Liver (tissue), 9 donors: Measurements from ENCODE around the gene KIF21A. TPM values are rescaled to one million over a fixed set of nuclear protein-coding genes. Genes with fewer than 3 reads are reported as not detected.

Experiments
- DNase-seq: peaks from one replicate; pipeline ENCODE4 v3.0.0-alpha.2; 2017; ENCODE audit warnings: low spot score
- H3K27ac ChIP-seq, 2 donors: one replicate each; pipeline ENCODE4 v1.7.0; 2013; ENCODE audit warnings: inconsistent platforms in 2 of 2, low read length in 2 of 2, control low read depth in 1 of 2, low read depth in 1 of 2, mild to moderate bottlenecking in 1 of 2
- H3K27me3 ChIP-seq, 4 donors: one replicate each; pipeline versions ENCODE4 v1.6.1 to v1.7.0; 2013; ENCODE audit warnings: low read length in 3 of 4, inconsistent platforms in 1 of 4, mild to moderate bottlenecking in 1 of 4, moderate library complexity in 1 of 4; ENCODE audit not compliant: control insufficient read depth in 4 of 4, insufficient read depth in 4 of 4
- H3K36me3 ChIP-seq, 4 donors: one replicate each; pipeline versions ENCODE4 v1.6.1 to v1.7.0; 2013; ENCODE audit warnings: low read length in 3 of 4, mild to moderate bottlenecking in 3 of 4, low read depth in 1 of 4, moderate library complexity in 1 of 4; ENCODE audit not compliant: control insufficient read depth in 4 of 4, insufficient read depth in 3 of 4
- H3K4me1 ChIP-seq, 4 donors: one replicate each; pipeline versions ENCODE4 v1.6.1 to v1.7.0; 2013; ENCODE audit warnings: low read length in 3 of 4, mild to moderate bottlenecking in 3 of 4, moderate library complexity in 1 of 4; ENCODE audit not compliant: control insufficient read depth in 4 of 4, insufficient read depth in 4 of 4
- H3K4me3 ChIP-seq, 3 donors: one replicate each; pipeline versions ENCODE4 v1.6.1 to v1.7.0; 2013; ENCODE audit warnings: low read length in 3 of 3, control low read depth in 1 of 3, low read depth in 1 of 3, mild to moderate bottlenecking in 1 of 3
- H3K9ac ChIP-seq, 2 donors: one replicate each; pipeline ENCODE4 v1.7.0; 2013; ENCODE audit warnings: low read length in 2 of 2, mild to moderate bottlenecking in 2 of 2, moderate library complexity in 2 of 2, control low read depth in 1 of 2, low read depth in 1 of 2
- H3K9me3 ChIP-seq, 4 donors: one replicate each; pipeline versions ENCODE4 v1.6.1 to v1.7.0; 2013; ENCODE audit warnings: low read length in 3 of 4; ENCODE audit not compliant: control insufficient read depth in 4 of 4
- ATF3 ChIP-seq: IDR thresholded peaks from 2 replicates; pipeline ENCODE4 v1.6.1; 2016; ENCODE audit warnings: antibody characterized with exemption
- CTCF ChIP-seq: fragments of 150-350 bp; IDR thresholded peaks from 2 replicates; pipeline ENCODE4 v1.5.1; 2017; ENCODE audit warnings: improper control_type of control experiment, low read depth, low read length; ENCODE audit not compliant: missing input control
- EGR1 ChIP-seq, 2 donors: IDR thresholded peaks; 2 replicates each; pipeline ENCODE4 v1.6.1; 2016 to 2018; ENCODE audit warnings: antibody characterized with exemption in 2 of 2, low read depth in 2 of 2
- FOXA1 ChIP-seq: IDR thresholded peaks from 2 replicates; pipeline ENCODE4 v1.6.1; 2016; ENCODE audit warnings: antibody characterized with exemption
- FOXA2 ChIP-seq: IDR thresholded peaks from 2 replicates; pipeline ENCODE4 v1.6.1; 2016; ENCODE audit warnings: antibody characterized with exemption
- GABPA ChIP-seq, 2 donors: IDR thresholded peaks in 1 of 2; conservative IDR thresholded peaks in 1 of 2; 2 replicates each; pipeline ENCODE4 v1.6.1; 2016; ENCODE audit warnings: antibody characterized with exemption in 2 of 2, mild to moderate bottlenecking in 1 of 2, moderate library complexity in 1 of 2
- HNF4A ChIP-seq, 2 donors: conservative IDR thresholded peaks; 2 replicates each; pipeline ENCODE4 v1.6.1; 2016; ENCODE audit warnings: antibody characterized with exemption in 2 of 2, mild to moderate bottlenecking in 2 of 2
- HNF4G ChIP-seq: IDR thresholded peaks from 2 replicates; pipeline ENCODE4 v1.6.1; 2016; ENCODE audit warnings: antibody characterized with exemption
- MAX ChIP-seq: IDR thresholded peaks from 2 replicates; pipeline ENCODE4 v1.6.1; 2016; ENCODE audit warnings: antibody characterized with exemption
- NR2F2 ChIP-seq: IDR thresholded peaks from 2 replicates; pipeline ENCODE4 v1.6.1; 2016; ENCODE audit warnings: antibody characterized with exemption
- RAD21 ChIP-seq, 2 donors: IDR thresholded peaks; 2 replicates each; pipeline ENCODE4 v1.6.1; 2016; ENCODE audit warnings: antibody characterized with exemption in 2 of 2, mild to moderate bottlenecking in 2 of 2
- REST ChIP-seq: IDR thresholded peaks from 2 replicates; pipeline ENCODE4 v1.6.1; 2016; ENCODE audit warnings: antibody characterized with exemption, mild to moderate bottlenecking
- SP1 ChIP-seq: IDR thresholded peaks from 2 replicates; pipeline ENCODE4 v1.6.1; 2018; ENCODE audit warnings: antibody characterized with exemption, mild to moderate bottlenecking
- TAF1 ChIP-seq: conservative IDR thresholded peaks from 2 replicates; pipeline ENCODE4 v1.6.1; 2016; ENCODE audit warnings: antibody characterized with exemption, mild to moderate bottlenecking
- YY1 ChIP-seq: IDR thresholded peaks from 2 replicates; pipeline ENCODE4 v1.6.1; 2016; ENCODE audit warnings: antibody characterized with exemption, mild to moderate bottlenecking
- ZBTB33 ChIP-seq: IDR thresholded peaks from 2 replicates; pipeline ENCODE4 v1.6.1; 2016; ENCODE audit warnings: antibody characterized with exemption
- WGBS: extraction: QIAGEN DNeasy Blood & Tissue Kit; methylation state at CpG from one replicate; pipeline ENCODE4 v1.1.7; 2013; 5-methylcytosine and 5-hydroxymethylcytosine counted together
- polyA plus RNA-seq, 2 donors: library from polyadenylated mRNA; stranded (reverse) in 1 of 2; unstranded in 1 of 2; fragments of 200-250 nt in 1 of 2; fragments of >200 nt in 1 of 2; fragmentation: Nextera tagmentation in 1 of 2; extraction: Ambion mirVana in 1 of 2; gene quantifications; one replicate each; pipeline versions ENCODE4 v1.2.1 to v1.2.3, GENCODE V29; 2013 to 2015
- total RNA-seq, 2 donors: library from RNA; depleted of rRNA; stranded (reverse); fragments of >200 nt; gene quantifications; one replicate each; pipeline ENCODE4 v1.2.3, GENCODE V29; 2014
- donor health status: healthy.
- donor health status: healthy.
- donor health status: healthy.
- donor health status: healthy.
- donor health status: healthy.

KIF21A gene
- total and polyA plus RNA-seq, 4 donors: 9.1 to 47.4 (median 21.0) TPM

GRCh38 chr12:39413836-39414771 lies 28.8 kb downstream of the KIF21A start:
- TF ChIP-seq EGR1 (IDR thresholded peaks at IDR 0.05; ENCODE audit: low read depth in 2 of 2) (no peak), ATF3 (no peak), FOXA1 (no peak), REST (no peak)
- Histone ChIP-seq H3K27ac (no peak overlapping the region), H3K9ac (no peak overlapping the region), H3K9me3 (no peaks in the 10 kb centered on the region), H3K27me3 (no peaks in the 10 kb centered on the region), H3K4me1 (peaks cover 0 to 1% (median 0%) of the 10 kb centered on the region in 4 donors), H3K36me3 (peaks cover 0 to 4% (median 2%) of the 10 kb centered on the region in 4 donors), H3K4me3 (no peak overlapping the region)
- DNase-seq: no peak
- WGBS: 93% methylated on average over 2 of the region's 2 CpGs

GRCh38 chr12:39412210-39412609 lies 30.7 kb downstream of the KIF21A start:
- DNase-seq: no peak
- 91% methylated on average over 6 of the region's 6 CpGs for WGBS
- TF ChIP-seq FOXA1 (no peak), NR2F2 (no peak), TAF1 (no peak), HNF4G (no peak), RAD21 (IDR thresholded peaks at IDR 0.05) (no peak), YY1 (no peak), HNF4A (conservative IDR thresholded peaks at IDR 0.05) (no peak), REST (no peak), MAX (no peak), GABPA (IDR thresholded peaks at IDR 0.05 in 1 of 2, conservative IDR thresholded peaks at IDR 0.05 in 1 of 2) (no peak), ZBTB33 (no peak), FOXA2 (no peak), SP1 (no peak), CTCF (no peak)
- Histone ChIP-seq H3K9ac (no peak overlapping the region), H3K9me3 (no peaks in the 10 kb centered on the region), H3K27me3 (no peaks in the 10 kb centered on the region), H3K36me3 (peaks cover 0 to 4% (median 2%) of the 10 kb centered on the region in 4 donors), H3K4me3 (no peak overlapping the region), H3K27ac (no peak overlapping the region), H3K4me1 (peaks cover 0 to 3% (median 0%) of the 10 kb centered on the region in 4 donors)
